HG03342 (cell line): ENCODE measurements around the gene COBL.

Experiments used
- ATAC-seq: cut with Tn5 transposase; IDR thresholded peaks from one replicate; pipeline ENCODE4 v1.9.1; 2021; ENCODE audit warnings: mild to moderate bottlenecking, moderate library complexity; ENCODE audit not compliant: unreplicated experiment

Gene COBL

DNA sequence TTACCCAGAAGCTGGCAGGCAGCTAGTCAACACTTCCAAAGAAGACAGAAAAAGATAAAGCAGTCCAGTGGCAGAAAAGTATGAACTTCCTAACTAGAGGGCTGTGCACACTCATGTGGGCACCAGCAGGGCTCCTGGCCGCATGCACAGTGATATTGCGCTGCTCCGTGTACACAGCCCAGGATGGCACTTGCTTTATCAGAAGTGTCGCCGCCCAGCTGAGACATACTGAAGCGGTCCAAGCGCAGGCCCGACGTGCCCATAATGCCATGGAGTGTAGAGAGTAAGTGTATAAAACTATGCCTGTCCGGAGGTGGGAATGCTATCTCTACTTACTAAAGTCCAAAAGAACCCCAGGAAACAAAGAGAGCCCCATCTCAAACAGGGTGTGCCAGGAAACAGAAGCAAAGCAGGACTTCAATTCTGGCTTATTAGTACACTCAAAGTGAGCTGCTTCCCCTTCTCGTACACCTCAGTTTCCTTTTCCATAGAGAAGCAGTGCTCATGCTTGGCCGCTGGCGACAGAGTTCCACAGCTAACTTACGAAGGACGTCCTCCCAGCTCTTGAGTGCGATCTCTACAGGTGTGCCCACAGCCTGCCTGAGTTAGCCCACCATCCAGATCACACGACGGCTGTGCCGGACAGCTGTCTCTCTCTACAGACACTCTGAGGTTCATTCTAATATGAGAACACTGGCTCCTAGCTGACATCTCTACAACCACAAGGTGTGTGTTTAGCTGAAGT, 234.3 kb downstream of the COBL start:
- no peak for ATAC-seq

DNA sequence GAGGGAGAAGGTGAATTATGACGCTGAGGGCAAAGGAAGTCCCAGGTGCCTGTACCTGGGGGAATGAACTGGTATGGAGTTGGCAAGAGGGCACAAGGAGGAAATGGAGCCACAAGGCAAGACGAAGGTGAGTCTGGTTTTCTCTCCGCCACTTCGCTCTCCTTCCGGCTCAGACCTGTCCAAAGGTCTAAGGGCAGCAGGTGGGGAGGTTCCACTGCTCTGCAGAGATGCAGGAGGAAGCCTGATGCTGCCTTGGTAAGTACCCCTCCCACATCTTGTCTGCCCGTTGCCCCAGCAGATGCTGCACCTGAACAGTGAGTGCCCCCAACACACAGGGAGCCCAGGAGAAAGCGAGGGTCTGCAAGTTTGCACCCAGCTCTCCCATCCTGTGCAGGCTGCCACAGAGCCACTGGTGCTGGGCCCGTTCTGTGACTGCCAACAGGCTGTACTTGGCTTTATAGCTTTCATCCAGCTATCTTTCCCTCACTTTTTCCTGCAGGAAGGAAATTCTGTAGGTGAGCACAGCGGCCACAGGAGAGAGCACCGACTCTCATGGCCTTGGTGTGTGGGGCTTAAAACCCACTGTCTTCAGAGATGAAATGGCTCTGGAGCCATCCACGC, 235.2 kb downstream of the COBL start:
- no peak for ATAC-seq

DNA sequence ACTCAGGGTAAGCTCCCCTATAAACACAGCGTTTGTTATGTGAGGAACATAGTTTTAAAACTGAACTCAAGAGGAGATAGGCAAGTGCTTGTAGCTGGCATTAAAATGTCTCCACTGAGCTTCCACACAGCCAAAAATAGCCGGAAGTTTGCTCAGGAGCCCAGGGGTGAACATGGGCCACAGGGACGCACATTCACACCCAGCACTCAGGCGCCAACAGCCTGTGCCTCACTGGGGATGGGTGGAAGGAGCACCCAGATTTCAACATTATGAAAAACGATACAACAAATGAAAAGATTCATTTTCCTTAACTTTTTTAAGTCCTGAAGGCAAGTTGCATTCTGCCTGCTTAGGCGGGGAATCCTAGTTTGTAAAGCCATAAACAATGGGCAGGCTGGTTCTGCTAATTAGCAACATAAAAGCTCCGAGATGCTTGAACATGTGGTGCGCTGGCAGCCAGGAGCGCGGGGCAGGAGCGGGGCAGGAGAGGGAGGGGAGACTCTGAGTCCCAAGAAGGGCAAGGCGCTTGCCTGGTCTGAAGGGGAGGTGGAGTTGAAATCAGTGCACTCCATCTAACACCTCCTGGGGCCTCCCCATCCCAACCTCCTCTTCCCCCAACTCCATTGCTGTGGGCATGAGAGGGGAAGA, 235.9 kb downstream of the COBL start:
- ATAC-seq = no peak

DNA sequence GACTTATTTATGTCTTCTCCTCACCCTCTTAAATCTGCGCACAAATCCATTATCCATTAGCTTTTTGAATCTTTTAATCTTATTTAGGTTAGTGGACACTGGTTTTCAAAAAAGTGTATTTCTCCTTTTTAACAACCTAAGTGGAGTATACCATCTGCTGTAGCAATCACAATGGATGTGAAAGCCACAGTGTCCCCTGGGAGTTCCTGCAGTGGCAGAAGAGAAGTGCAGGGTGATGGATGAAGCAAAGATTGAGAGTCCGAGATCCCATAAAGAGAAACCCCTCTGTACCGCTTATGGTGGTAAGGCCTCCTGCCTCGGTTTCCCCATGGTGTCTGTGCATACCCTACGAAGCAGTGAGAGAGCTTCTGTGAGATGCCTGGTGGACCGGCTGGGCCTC, 236.4 kb downstream of the COBL start:
- ATAC-seq = no peak

DNA sequence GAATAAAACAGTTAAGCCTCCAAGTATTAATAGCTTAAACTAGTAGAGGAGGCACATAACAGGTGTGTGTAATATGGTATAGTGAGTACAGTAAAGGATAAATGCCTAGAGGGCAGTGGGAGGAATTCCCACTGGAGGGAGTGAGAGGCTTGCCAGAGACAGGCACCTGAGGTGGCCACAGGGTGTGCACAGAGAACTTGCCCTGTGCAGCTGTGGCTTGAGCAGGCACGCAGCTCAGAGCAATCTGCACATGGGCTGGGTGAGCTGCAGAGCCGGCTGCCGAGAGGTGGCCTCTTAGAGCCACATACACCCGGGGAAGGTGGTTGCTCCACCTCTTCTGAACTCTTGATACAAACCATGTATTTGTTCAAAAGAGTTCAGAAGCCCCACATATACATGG, 237.1 kb downstream of the COBL start:
- ATAC-seq = no peak

DNA sequence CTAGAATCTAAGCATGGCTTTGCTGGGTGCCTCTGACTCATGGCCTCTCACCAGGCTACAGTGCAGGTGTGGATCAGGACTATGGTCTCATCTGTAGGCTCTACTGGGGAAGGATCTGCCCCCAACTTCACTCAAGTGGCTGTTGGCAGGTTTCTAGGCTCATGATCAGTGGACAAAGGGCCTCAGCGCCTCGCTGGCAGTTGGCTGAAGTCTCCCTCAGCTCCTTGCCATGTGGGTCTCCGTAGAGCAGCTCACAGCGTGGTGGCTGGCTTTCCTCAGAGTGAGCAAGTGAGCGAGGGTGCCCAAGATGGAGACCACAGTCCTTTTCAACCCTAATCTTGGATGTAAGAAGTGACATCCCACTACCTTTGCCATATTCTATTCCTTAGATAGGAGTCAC, 238.0 kb downstream of the COBL start:
- no peak for ATAC-seq

DNA sequence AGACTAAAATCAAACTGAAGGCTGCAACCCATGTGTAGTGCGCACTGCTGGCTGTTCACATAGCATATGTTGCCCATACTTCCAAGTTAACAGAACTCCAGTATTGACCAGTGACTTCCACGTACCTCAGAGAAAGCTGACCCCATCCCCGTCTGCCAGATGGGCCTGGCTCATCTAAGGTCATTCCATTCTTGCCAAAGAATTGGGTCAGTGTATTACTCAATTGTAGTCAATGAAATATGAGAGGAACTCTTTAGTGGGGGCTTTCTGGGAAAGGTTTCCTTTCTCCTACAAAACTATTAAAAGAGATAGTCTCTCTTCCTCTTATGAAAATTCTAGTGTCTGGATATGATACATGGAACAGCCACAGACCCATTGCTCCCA, 238.6 kb downstream of the COBL start:
- ATAC-seq = no peak

DNA sequence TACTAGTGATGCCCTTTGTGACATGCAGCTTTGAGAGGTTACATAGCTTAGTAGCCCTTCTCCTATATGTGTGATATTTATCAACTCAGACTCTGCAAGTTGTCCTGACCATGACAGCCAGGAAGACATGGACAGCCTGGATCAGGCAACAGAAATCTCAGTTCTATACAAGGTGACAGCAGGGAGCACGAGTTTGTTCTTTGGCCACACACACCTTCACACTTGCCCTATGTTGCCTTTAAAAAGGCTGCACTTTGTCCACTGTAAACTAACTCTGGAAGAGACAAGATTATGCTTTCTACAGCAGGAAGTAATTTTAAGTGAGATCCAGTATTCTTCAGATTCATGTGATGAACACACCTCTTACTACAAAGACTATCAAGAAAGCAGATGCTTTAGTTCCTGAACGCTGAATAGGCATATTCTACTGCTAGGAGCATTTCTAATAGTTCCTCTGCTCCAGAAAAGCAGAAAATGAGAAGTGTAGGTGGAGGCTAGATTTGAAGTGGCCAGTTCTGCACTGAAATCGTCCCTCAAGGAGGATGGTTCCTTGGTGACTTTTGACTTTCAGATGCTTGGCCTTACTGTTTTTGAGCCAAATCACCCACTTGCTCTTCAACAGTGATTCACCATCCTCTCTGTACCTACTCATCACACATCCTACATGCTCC, 239.2 kb downstream of the COBL start:
- no peak for ATAC-seq

DNA sequence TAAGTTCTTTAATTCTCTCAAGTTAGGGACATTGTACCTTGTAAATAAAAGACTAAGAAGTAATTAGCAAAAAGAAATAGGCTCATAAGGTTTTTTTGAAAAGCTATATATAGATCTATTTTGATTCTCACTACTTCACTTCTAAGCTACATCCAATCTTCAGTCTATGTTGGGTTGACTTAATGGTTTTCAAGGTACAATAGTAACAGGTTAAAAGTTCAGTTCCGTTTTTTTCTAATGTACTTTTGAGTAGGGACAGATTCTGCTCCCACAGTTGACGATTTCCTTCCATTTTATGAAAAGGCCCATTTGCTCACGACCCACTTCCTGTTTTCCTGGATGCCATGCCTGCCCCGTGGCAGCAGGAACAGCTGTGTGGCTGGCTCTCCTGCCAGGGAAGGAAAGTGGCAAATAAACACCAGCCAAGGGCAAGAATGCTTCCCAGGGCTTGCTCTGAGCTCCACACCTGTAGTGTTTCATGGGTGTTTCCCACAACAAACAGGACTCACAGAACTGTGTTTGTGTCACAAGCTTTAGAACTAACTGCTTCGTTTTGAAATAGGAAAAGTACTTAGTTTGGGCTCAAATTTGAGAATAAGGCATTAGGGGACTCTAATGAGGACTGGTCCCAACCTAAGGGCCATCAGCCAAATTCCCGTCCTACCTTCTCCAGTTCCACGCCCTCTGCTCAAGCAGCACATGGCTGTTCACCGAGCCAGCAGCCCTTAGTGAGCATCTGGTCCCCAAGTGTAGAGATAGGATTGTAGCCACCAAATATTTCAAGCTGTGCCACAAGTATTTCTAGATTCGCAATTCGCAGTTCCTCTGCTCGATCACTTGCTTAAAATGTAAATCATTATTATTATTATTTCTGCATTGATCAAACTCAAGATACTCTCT, 240.7 kb downstream of the COBL start:
- ATAC-seq = no peak

DNA sequence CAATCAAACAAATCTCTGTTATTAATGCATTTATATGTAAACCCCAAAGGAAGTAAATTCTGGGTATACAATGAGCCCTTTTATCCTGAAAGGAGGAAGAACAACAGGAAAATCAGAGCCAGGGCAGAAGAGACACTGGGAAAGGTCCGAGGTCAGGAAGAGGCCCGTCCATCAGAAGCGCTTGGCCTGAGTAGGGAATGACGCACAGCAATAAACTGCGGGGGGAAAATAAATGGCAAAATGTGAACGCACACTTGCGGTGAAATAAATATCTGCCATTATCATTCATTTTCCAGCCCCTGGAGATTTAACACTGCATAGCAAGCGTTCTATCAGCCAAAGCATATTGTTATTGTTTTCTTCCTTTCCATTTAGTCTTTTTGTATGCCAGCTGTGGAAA, 243.4 kb downstream of the COBL start:
- ATAC-seq = no peak

DNA sequence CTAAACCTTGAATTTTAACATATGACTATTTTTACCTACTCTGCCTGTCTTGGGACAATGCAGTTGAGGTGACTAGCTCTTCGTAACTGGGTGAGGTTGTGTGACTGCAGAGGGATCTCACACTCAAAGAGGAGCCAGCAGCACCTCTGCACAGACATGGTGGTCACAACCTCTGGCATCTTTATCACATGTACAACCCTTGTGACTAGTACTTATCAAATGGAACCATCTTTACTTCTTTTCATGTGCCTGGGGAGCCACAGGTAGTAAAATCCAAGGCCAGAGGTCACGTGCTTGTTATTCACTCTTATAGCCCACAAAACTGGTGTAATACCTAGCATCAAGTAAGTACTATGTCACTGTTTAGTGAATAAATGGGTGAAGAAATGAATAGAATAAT, 244.3 kb downstream of the COBL start:
- no peak for ATAC-seq

DNA sequence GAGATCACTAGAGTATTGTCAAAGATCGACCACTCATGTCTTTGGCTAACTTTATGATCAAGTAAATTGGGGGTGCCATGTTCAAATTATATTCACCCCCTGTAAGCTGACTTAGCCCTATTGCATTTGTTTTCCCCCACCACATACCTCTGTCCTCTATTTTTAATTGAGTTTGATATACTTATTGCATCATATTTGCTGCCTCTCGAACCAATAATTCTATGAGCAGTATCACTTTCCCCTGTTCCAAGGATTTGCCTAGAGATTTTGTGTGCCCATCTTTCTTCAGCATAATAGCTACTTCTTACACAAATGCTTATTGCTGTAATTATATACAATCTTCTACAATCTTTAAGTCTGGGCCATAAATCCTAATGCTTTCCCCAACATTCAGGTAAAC, 245.2 kb downstream of the COBL start:
- no peak for ATAC-seq

DNA sequence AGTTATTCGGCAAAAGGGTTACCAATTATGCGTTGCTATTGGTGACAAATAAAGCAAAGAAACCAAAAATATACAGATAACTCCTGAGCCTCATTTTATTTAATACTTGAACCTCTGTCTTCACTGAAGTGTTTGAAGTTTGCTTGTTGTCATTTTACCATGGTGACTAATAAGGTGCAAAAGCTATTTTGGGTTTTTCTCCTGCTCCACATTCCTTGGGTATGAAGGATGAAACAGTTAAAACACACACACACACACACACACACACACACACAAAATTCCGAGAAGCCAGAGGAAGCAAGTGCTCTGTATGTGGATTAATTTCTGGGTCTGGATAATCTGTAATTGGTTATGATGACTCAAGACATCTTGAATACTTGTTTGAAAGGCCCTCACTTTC, 246.5 kb downstream of the COBL start:
- ATAC-seq = no peak

DNA sequence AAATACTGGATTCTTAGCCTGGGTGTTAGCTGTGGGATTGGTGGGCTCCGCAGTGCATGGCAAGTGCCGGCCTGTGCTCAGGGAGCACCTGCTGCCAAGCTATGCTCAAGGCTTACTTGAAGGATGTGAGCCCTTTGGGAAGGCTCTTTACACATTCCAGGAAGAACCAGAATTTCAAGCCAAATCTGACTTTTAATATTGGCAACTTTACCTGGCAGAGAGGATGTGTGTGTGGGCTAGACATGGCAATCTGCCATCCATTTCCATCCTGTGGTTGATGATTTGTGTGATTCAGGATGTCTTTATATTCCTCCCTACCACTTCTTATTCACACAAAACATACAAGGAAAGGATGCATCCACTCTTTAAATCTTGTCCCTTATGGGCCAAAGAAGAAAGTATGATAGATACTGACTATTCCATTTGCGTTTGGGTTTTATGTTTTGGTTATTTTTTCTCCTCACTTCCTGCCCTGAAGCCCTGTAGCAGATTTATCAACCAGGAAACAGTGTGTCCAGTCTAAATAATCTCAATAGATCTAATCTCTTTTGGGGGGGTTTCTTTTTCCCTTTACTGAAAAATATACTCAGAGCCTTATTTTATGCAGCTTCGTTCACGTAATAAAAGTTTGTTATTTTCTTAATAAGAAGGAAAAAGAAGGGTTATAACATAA, 247.1 kb downstream of the COBL start:
- ATAC-seq = no peak

DNA sequence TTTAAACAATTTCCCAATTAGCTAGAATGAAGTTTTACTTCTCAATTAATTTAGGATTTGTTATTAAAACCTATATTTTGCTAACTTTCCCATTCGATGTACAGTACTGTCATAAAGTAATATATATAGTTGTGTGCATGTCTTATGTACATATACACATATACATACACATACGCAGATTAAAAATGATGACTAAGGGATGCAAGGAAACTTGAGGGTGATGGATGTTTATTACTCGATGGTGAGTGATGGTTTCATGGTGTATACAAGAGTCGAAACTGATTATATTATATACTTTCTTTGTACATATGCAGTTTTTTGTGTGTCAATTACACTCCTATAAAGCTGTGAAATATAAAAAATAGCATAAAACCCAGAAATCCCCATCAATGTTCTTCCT, 248.2 kb downstream of the COBL start:
- no peak for ATAC-seq

DNA sequence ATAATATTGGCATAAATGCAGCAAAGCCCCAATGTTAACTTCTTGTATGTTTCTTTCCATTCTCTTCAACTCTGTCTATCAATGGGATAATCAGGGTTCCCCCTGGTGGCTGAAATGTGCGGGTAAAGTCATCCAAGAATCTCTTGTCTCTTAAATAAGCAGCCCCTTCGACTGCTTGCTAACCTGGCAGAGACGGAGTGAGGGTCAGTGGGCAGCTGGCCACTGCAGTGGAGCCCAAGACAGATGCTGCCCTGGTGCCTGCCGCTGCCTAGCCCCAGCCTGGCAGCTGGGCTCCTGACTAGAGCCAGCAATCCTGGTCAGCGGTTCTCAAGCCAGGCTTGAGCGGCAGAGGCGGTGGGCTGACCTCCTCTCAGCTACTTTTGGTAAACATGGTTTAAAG, 248.9 kb downstream of the COBL start:
- no peak for ATAC-seq

DNA sequence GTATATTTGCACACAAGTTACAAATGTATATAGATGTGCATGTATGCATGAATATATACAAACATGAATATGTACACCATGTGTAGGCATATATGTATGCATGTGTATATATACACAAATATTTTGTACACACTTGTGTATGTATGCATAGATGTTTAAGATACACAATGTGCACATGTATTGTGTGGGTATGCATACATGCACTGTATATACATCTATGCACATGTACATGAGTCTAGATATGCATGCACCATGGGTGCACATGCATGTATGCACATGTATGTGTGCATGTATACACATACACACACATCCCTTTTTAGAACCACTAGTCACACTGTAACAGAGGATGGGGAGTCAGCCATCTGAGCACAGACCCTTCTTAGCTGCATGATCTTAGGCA, 249.4 kb downstream of the COBL start:
- ATAC-seq = no peak

DNA sequence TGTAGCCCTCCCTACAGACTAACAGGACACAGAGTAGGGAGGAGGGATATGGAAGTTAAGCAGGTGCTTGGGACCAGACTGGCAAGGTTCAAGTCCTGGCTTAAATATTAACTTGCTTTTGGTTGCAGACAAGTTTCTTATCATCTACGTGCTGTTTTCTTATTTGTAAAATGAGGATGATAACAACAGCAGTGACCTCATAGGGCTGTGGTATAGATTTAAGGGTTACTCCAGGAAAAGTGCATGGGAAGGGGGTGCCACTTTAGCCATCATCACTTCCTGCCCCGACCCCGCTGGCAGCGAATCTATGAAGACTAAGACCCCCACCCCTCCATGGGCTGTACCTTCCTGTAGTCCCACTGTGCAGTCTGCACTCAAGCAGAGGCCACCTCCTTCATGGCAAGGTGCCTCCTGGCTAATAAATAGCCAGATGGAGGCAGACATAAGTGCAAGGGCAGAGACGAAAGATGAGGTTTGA, 250.2 kb downstream of the COBL start:
- no peak for ATAC-seq

DNA sequence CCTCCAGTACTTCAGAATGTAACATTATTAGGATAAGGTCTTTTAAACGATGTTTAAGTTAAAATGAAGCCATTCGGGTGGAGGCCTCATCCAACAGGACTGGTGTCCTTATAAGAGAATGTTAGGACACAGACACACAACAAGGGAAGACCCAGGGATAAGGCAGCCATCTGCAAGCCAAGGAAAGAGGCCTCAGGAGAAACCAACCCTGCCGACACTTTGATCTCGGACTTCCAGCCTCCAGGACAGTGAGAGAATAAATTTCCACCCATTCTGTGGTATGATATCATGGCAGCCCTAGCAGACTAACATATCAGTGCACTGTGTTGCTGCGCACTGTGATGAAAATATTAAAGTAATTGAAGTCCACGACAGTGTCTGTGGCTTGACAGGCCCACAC, 250.8 kb downstream of the COBL start:
- no peak for ATAC-seq

DNA sequence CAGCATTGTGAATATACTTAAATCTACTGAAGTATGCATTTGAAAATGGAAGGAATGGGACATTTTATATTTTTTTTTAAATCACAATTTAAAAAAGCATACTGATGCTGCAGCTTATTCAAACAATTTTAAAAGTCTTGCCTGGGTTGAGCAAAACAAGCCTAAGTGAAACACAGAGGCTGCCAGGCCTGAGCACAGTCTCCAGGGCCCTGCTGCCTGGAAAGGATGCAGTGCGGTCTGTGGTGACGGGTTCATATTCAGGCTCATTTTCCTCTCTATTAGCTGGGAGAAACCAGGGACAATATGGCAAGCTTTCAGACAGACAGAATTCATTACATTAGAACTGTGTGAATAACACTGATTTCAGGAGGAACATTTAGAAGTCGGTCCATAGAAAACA, 251.9 kb downstream of the COBL start:
- ATAC-seq = no peak
